GM12864 (cell line): ENCODE results near the gene CYFIP1.

ENCODE experiments used
- DNase-seq: peaks from one replicate; pipeline ENCODE4 v3.0.0-alpha.2; 2011; ENCODE audit warnings: low read depth
- H3K4me3 ChIP-seq: 2 replicates; pipeline ENCODE4 v1.5.1; 2011; ENCODE audit warnings: mild to moderate bottlenecking, low read depth, low read length, control low read depth
- TF ChIP-seq, protein P1 (sequence below): IDR thresholded peaks from 2 replicates; pipeline ENCODE4 v1.5.1; 2011; ENCODE audit warnings: low read depth, mild to moderate bottlenecking, moderate library complexity, low read length, control low read depth, inconsistent platforms; ENCODE audit errors: missing control alignments

The CYFIP1 gene

DNA sequence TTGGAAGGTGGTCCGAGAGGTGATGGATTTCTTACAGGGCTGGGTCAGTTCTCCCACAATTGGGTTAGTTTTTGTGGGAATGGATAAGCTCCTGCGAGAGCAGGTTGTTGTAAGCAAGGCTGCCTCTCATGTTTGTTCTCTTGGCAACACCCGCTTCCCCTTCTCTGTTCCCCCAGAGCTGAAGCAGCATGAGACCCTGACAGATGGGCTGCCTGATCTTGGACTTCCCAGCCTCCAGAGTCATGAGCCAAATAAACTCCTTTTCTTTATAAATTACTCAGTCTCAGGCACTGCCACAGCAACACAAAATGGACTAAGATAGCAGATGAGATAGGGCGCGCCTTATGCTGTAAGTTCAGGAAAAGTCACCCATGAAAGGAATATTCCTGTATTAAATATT lies 103.1 kb downstream of the CYFIP1 start:
- DNase-seq: no peak
- H3K4me3 ChIP-seq: no peak overlapping the region
- TF ChIP-seq, protein P1, sequence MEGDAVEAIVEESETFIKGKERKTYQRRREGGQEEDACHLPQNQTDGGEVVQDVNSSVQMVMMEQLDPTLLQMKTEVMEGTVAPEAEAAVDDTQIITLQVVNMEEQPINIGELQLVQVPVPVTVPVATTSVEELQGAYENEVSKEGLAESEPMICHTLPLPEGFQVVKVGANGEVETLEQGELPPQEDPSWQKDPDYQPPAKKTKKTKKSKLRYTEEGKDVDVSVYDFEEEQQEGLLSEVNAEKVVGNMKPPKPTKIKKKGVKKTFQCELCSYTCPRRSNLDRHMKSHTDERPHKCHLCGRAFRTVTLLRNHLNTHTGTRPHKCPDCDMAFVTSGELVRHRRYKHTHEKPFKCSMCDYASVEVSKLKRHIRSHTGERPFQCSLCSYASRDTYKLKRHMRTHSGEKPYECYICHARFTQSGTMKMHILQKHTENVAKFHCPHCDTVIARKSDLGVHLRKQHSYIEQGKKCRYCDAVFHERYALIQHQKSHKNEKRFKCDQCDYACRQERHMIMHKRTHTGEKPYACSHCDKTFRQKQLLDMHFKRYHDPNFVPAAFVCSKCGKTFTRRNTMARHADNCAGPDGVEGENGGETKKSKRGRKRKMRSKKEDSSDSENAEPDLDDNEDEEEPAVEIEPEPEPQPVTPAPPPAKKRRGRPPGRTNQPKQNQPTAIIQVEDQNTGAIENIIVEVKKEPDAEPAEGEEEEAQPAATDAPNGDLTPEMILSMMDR: no peak

DNA sequence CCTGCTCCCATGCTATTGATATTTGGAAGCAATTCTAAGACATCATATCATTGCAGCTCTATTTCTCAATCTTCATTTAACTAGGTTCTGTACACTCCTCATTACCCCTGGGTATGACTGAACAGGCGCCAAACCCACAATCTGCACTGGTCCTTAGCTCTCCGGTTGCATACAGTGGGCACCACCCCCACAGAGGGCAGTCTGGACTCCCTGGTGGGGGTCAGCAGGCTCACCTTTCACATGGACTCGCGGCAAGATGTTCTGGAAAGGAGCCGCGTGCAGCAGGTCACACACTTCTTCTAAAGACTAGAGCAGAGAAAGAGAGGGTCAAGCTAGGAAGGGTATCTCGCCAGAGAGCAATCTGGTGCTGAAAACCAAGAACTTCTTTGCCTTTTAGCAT lies 105.2 kb downstream of the CYFIP1 start:
- no peak for DNase-seq
- no peak overlapping the region for H3K4me3 ChIP-seq
- TF ChIP-seq, protein P1: no peak

DNA sequence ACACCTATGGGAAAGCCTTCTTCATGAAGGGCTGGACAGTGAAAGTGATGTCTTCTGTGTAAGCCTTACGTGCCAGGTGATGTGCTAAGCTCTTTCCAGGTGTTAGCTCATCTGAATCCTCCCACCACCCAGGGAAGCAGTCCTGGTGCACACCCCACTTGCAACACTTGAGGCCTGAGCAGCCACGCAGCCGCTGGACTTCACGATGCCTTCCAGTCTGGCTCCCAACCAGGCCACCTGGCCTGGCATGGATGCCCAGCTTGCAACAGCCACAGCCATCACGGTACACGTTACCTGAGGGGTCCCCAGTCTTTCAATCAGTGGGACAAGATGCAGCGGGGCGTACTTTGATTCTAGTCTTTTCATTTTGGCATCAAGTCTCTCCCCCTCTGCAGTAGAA lies 105.9 kb downstream of the CYFIP1 start:
- DNase-seq: no peak
- no peak overlapping the region for H3K4me3 ChIP-seq
- TF ChIP-seq, protein P1: no peak

DNA sequence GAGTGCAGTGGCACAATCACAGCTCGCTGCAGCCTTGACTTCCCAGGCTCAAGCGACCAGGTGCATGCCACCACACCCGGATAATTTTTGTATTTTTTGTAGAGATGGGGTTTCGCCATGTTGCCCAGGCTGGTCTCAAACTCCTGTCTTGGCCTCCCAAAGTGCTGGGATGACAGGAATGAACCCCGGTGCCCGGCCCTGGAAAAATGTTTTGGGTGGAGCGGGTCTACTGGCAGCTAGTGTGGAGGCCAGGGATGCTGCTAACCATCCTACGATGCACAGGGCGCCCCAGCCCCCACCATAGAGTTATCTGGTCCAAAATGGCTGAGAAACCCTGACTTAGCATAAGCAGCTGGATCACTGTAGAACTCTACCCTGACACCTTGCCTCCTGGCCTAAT lies 106.3 kb downstream of the CYFIP1 start:
- no peak overlapping the region for H3K4me3 ChIP-seq
- TF ChIP-seq, protein P1: no peak
- DNase-seq: no peak

DNA sequence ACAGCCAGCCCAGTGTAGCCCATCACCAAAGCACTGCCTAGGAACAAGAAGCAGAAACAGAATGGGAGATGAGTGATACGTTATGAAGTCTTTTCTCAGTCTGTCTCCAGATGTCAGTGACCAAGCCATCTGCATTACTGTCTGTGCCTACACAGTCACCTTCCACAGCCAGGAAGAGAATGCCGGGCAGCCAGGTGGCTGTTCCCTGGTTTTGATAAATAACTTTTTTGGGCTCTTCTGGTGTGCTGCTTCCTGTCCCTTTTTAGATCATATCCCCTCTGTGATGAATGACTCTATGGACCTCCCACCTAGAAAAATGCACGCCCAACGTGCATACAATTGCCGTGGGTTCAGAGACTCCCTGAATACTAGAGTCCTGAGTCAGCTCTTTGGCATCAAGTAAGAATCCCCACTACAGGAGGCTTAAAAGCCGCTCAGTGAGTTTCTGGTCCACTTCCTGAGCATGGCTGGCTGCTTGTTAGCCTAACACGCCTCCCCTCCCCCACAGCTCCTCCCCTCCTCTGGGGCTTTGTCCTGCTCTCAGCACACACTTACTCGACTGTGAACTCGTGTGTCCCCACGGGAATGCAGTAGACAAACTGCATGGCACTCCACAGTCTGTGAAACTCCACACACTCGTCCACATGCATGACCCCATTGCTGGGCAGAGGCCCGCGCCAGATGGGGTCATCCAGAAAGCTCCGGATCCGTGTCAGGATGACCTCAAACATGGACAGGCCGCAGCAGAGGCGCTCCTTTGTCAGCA lies 107.0 kb downstream of the CYFIP1 start:
- no peak overlapping the region for H3K4me3 ChIP-seq
- TF ChIP-seq, protein P1: no peak
- no peak for DNase-seq

DNA sequence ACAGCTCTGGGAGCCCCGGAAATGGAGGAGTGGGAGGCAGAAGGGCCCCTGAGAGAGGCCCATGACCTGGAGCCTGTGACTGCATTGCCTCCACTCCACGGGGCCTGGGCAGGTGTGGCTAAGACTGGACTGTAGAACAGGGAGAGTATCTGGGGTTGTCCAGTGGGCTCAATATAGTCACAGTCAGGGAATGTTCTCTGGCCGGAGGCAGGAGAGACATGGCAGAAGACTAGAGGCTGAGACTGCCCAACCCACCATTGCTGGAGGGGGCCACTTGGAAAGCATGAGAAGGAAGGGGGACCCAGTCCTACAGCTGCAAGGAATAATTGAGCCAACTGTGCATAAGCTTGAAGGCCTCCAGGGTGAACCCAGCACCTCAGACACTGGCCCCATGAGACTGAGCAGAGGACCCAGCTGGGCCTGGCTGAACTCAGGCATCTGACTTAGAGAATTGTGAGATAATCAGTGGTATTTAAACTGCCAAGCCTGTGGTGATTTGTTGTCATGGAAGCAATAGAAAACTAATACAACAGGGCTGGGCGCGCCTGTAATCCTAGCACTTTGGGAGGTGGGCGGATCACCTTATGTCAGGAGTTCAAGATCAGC lies 108.6 kb downstream of the CYFIP1 start:
- H3K4me3 ChIP-seq: no peak overlapping the region
- no peak for DNase-seq
- TF ChIP-seq, protein P1: no peak

DNA sequence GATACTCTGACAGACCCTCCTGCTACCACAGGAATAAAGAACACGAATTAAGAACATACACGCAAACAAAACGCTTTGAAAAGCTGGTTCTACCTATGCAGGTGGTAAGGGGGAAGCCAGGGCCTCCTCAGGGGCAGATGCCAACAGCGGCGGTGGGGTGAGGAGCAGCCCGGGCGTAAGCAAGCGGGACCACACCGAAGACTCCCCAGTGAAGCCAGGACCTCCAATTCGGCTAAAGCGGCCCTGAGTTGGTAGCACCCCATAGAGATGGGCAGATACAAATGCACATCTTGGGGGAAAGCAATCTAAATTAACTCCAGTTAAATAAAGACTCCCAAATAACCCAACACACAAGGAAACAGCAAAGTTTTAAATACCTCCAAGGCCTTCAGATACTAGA lies 109.3 kb downstream of the CYFIP1 start:
- TF ChIP-seq, protein P1: no peak
- no peak for DNase-seq

More for the DNA sequence above, 109.3 kb downstream of the CYFIP1 start:
- no peak overlapping the region for H3K4me3 ChIP-seq
